Measurements from ENCODE around the gene KCNJ11.

DNA sequence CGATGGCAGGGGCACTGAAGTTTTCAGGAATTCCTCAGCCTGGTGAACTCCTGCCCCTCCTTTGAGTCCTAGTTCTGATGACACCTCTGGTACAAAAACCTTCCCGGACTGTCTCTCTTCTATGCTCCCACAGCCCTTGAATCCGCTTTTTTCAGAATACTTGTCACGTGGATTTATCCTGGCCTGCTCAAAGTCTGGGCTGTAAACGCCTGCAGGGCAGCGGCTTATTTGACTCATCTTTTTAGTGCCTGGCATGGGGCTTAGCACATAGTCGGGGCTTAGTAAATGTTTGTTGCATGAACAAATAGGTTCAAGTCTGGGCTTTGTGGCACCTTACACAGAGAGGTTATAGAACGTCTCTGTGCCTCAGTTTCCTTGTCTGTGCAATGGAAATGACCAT, 13.4 kb upstream of the KCNJ11 start:
- TF ChIP-seq POLR2A (IDR thresholded peaks at IDR 0.05; ENCODE audit: low read depth, low read length) = no peak
- no peak for TF ChIP-seq SPI1 (IDR thresholded peaks at IDR 0.05; ENCODE audit: low read depth, low read length)
- TF ChIP-seq POLR2AphosphoS5 (IDR thresholded peaks at IDR 0.05; ENCODE audit: low read depth, low read length) = no peak
